Cortex of kidney (tissue), 1 donor: Measurements from ENCODE around the gene CTNNA2.

Experiments used
- DNase-seq: peaks from one replicate; lab custom pipeline; 2025; lab: John Stamatoyannopoulos, UW

Gene CTNNA2

GRCh38 chr2:79984476-79984875, 471.6 kb downstream of the CTNNA2 start:
- no peak for DNase-seq

- no peak for DNase-seq
These were observed 472.3 kb downstream of the CTNNA2 start for GRCh38 chr2:79985145-79985544.

DNA sequence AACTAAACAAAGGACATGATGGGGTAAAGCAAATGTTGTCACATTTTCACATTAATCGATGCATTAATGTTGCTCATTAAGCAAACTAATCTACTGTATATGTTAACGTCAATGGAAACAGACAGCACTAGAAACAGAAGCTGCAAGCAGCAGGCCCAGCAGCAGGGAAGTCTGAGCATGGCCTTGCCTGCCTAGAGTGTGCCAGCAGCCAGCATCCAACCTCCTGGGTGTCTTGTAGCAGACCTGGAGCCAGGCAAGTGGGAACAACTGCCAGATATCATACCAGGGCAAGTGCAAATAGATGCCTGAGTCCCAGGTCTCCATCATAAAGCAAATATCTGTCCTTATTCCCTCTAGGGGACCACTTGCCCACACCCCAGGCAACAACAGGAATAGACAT, 472.7 kb downstream of the CTNNA2 start:
- DNase-seq = no peak

DNA sequence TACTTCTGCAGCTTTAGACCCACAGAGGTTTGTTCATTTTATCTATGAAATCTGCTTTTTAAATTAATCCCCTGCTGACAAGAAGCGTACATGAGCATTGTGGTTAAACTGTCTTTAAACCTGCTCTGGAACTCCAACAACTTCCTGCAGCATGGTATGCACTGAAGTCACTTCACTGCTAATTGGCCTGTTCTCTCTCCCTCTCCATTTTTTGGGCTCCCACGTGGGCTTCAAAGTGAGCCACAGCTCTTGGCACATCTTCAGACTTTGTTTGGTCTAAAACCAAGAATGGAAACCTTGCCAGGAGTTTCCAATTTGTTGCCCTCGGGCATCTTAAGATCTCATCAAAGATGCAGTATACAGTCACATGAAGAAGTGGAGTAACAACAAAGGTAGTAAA, 480.3 kb downstream of the CTNNA2 start:
- no peak for DNase-seq

GRCh38 chr2:79994161-79994560, 481.3 kb downstream of the CTNNA2 start:
- DNase-seq = no peak

- DNase-seq = no peak
These were observed 482.1 kb downstream of the CTNNA2 start for GRCh38 chr2:79994965-79995364.

DNA sequence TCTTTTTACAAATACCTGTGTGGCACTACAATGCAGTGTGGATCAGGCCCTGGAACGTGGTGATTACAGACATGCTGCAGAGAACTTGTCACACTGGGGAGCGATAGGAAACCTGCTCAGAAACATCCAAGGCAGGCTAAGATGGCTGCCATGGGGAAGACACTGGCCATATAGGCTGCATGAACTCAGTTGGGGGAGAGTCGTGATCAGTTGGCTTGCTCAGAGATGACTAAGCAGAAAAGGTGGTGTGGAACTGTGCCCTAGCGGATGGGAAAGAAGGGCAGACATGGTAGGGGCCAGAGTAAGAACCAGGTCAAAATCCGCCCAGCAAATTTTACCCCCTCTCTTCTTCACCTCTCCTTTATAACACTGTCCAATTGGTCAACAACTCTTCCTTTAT, 483.9 kb downstream of the CTNNA2 start:
- no peak for DNase-seq

- DNase-seq = no peak
These were observed 488.9 kb downstream of the CTNNA2 start for GRCh38 chr2:80001701-80002101.

- no peak for DNase-seq
These were observed 489.3 kb downstream of the CTNNA2 start for GRCh38 chr2:80002112-80002511.

DNA sequence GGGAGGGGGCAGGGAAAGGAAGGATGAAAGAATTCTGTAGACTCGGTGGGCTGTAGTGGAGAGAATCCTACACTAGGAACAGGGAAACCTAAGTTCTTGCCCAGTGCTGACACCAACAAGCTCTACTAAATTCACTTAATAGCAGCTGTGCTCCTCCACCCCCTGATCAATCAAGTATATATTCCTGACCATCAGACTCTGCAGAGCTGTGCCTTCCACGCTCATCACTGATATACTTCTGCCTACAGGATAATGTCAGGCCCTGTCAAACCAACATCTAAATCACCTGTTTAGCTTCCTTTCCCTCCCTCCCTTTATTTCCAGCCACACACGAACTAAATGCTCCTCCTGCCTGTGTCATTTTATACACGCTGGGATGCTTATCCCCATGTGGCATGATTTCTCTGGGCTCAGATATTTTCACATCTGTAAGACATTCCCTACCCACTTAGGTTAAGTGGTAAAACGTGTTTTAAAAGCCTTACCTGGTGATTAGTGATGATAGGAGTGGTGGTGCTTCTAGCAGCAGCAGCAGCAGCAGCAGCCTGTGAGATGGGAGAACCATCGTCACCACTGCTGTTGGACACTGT, 489.8 kb downstream of the CTNNA2 start:
- no peak for DNase-seq

- no peak for DNase-seq
These were observed 495.1 kb downstream of the CTNNA2 start for GRCh38 chr2:80007777-80008503.

- DNase-seq = no peak
These were observed 495.7 kb downstream of the CTNNA2 start for GRCh38 chr2:80008596-80008995.

GRCh38 chr2:80009211-80009610, 496.4 kb downstream of the CTNNA2 start:
- no peak for DNase-seq

DNA sequence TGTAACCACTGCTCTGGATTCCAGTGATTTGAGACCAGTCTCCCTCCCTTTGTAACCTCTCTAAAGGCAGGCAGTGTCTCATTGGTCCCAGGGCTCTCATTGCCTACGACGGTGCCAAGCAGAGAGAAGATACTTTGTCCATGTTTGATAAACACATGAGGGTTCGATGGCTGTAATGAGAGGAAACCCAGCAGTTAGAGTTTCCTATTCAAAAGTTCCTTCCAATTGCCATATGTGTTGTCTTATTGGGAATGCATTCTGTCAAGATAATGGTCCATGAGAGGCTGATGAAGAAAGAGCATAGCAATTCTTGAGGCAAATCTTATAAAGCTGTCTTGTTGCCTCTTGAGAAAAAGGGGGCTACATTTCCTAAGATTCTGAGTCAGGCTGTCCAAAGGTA, 499.2 kb downstream of the CTNNA2 start:
- no peak for DNase-seq

DNA sequence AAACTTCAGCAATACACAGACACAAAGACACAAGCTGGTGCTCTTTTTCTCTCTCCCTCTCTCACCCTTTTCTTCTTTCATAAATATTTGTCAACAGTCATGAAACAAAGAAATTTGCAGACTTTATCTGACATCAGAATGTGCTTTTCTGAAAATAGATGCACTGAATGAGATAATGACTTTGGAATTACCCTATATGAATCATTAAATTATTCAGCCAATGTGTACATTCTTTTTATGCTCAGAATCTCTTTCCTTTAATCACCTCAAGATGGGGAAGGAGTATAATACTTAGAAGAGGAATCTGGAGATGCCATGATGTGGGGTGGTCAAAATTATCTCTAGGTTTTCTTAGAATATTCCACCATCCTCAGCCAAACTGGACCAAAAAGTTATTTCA, 501.8 kb downstream of the CTNNA2 start:
- no peak for DNase-seq

GRCh38 chr2:80016171-80016570, 503.3 kb downstream of the CTNNA2 start:
- DNase-seq = no peak

DNA sequence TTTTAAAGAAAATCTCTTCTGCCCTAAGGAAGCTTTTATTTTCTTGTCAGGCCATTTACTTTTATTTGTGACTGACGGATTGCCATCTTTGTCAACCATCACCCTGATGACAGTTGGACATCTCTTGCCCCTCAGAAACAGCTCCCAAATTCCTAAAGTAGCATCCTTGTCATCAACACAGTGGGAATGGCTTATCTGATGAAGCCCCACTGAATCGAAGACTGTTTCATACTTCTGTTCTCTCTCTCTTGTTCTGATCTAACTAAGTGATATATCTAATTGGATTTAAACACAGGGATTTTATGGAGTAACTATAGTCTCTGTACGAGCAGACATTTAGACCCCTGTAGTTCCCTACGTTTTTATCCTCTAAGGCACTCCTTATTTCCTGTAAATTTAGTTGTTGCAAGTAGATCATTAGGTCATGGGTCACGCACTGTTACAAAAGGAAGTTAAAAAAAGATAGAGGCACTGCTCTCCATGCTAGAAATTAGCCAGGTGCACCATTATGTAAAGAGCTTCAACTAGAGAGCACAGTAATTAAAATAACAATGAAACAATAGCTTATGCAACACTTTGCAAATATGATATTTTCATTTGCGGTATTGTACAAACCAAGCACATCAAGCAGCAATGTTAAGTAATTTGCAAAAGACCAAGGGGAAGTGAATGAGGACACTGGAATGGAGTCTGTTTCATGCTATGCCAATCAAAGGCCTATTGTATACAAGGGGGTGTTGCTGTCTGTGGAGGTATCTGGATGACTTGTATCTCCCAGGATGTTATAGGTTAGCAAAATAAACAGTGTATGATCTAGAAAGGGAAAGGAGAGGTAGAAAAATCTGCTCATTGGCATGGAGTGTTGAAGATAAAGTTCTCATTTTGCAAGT, 507.0 kb downstream of the CTNNA2 start:
- DNase-seq = no peak

- no peak for DNase-seq
These were observed 509.2 kb downstream of the CTNNA2 start for GRCh38 chr2:80022018-80022417.

GRCh38 chr2:80026040-80026729, 513.3 kb downstream of the CTNNA2 start:
- DNase-seq = no peak

GRCh38 chr2:80028051-80028450, 515.2 kb downstream of the CTNNA2 start:
- DNase-seq = no peak

DNA sequence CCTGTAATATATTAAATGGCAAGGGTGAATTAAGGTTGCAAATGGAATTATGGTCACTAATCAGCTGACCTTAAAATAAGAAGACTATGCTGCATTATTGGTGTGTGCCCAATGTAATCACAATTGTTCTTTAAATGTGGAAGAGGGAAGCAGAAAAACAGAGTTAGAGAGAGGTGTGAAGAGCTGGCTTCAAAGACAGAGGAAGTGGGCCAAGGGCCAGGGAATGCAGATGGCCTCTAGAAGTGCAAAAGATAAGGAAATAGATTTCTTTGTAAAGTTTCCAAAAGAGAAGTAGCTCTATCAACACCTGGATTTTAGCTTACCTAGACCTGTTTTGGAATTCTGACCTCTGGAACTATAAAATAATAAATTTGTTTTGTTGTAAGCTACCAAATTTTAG, 515.7 kb downstream of the CTNNA2 start:
- no peak for DNase-seq

DNA sequence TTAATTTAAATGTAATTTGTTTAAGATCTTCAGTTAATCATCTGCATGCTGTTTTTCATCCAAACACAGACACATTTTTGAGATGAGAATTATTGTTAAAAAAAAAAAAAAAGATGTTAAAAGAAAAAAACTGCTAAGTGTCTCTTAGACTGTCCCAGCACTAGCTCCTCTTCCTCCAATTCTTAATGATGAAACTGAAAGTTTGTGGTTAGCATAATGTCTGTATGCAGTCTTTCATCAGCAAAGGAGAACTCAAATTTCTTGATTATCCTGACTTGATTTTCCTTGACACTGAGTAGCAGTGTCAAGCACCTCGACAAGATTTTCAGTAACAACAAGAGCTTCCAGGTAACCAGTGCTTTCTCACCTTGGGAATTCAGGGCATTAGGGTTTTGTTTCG, 517.3 kb downstream of the CTNNA2 start:
- DNase-seq = no peak
